GM21786 (cell line): ENCODE results near the gene DHCR7.

Experiments used
- ATAC-seq: cut with Tn5 transposase; IDR thresholded peaks from one replicate; pipeline ENCODE4 v1.9.1; 2021; ENCODE audit not compliant: unreplicated experiment

DHCR7 gene

DNA sequence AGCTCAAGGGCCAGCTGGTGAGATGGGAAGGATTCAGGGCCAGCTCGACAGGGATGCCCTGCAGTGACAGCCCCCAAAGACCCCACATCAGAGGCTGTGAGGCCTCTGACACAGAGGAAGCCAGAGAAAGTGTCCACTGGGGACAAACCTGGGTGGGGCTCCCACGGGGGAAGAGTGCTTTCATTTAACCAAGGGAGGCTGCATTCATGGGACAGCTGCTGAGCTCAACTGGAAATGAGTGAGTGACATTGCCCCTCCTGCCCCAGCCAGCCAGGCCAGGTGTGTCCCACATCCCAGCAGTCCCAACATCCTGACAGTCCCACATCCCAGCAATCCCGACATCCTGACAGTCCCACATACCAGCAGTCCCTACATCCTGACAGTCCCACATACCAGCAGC is 61.0 kb downstream of the DHCR7 start:
- no peak for ATAC-seq

DNA sequence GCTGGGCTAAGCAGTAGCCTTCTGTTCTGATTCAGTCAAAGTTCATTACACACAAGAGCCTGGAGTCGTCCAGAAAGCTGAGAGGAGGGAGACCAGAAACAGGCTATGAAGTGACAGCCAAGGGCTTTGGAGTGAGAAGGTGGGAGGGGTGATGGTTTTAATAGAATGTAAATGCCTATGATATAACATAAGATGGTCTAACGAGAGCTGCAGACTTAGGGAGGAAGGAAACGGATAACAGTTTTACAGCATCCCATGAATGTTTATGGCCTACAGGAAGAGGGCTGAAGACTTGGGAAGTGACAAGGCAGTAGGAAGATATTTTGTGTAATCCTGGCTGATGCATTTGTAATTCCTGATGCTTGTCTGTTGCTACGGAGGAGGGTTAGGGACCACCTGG is 62.0 kb downstream of the DHCR7 start:
- ATAC-seq, result no peak

DNA sequence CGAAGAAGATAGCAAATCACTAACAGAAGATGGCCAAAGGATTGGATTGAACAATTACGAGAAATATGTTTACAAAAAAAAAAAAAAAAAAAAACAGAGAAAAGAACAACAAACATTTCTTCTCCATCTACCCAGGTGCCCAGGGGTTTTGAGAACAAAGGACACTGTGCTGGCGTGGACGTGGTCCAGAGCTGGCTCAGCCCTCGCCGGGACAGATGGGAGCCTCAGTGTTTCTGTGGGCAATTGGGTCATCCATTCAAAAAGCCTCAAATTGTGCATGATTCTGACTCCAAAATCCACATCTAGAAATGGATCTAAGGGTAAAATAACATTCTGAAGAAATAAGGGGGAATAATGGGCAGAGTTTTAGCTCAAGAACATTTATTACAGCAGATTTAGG is 63.1 kb downstream of the DHCR7 start:
- no peak for ATAC-seq

DNA sequence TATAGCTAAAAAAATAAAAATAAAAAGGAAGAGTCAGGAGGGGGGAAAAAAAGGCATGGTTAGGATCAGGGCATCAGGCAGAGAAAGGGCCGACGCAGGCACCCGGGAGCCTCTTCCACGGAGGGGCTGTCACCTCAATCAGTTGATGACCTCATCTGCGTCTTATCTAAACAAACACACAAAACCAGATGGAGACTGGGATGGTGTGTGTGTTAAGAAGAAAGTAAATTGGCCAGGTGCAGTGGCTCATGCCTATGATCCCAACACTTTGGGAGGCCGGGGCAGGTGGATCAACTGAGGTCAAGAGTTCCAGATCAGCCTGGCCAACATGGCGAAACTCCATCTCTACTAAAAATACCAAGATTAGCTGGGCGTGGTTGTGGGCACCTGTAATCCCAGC is 63.6 kb downstream of the DHCR7 start:
- ATAC-seq, result no peak
